Inflammatory macrophage treated with lipopolysaccharide for 4 hours (primary cell): ENCODE data around the gene ZNF524.

Source experiments
- DNase-seq: peaks from one replicate; pipeline ENCODE4 v3.0.0-alpha.2; 2020

The ZNF524 gene

GRCh38 chr19:55603115-55603514 is 3.0 kb downstream of the ZNF524 start:
- DNase-seq = no peak

- DNase-seq = no peak
Measured at GRCh38 chr19:55603581-55604292, 3.6 kb downstream of the ZNF524 start.

GRCh38 chr19:55605207-55605636 is 5.1 kb downstream of the ZNF524 start:
- DNase-seq = peak; percentile 96

- DNase-seq = peak; percentile 77
Measured at GRCh38 chr19:55605637-55606470, 5.8 kb downstream of the ZNF524 start, which contains the start of gene ZNF865. TSS of gene ZNF865 (plus strand) at chr19:55605647. CDS start at chr19:55613619, 7,972 bp downstream.

- no peak for DNase-seq
Measured at GRCh38 chr19:55606471-55606787, 6.3 kb downstream of the ZNF524 start.

- no peak for DNase-seq
Measured at GRCh38 chr19:55606817-55607216, 6.7 kb downstream of the ZNF524 start.

- no peak for DNase-seq
Measured at GRCh38 chr19:55609326-55609725, 9.2 kb downstream of the ZNF524 start.

GRCh38 chr19:55611300-55611982 is 11.4 kb downstream of the ZNF524 start:
- DNase-seq = no peak

- DNase-seq = peak; percentile 19
Measured at GRCh38 chr19:55611983-55612645, 12.0 kb downstream of the ZNF524 start.

- no peak for DNase-seq
Measured at GRCh38 chr19:55613396-55613795, 13.3 kb downstream of the ZNF524 start.

- DNase-seq = no peak
Measured at GRCh38 chr19:55613930-55614710, 14.0 kb downstream of the ZNF524 start.

- DNase-seq = no peak
Measured at GRCh38 chr19:55614711-55615542, 14.8 kb downstream of the ZNF524 start.

- no peak for DNase-seq
Measured at GRCh38 chr19:55615543-55616394, 15.7 kb downstream of the ZNF524 start.

- no peak for DNase-seq
Measured at GRCh38 chr19:55616395-55616875, 16.3 kb downstream of the ZNF524 start.

GRCh38 chr19:55617426-55617825 is 17.3 kb downstream of the ZNF524 start:
- DNase-seq = no peak

GRCh38 chr19:55618426-55618825 is 18.3 kb downstream of the ZNF524 start:
- no peak for DNase-seq

GRCh38 chr19:55619286-55619685 is 19.2 kb downstream of the ZNF524 start:
- DNase-seq = peak; percentile 69

- DNase-seq = peak; percentile 71
Measured at GRCh38 chr19:55620410-55621204, 20.5 kb downstream of the ZNF524 start.

- no peak for DNase-seq
Measured at GRCh38 chr19:55621205-55621672, 21.2 kb downstream of the ZNF524 start.
